K562 (cell line): ENCODE data around the gene LGI4. TPM values are rescaled to one million over a fixed set of nuclear protein-coding genes. Genes with fewer than 3 reads are reported as not detected.

ENCODE experiments used
- CBFA2T2 ChIP-seq: fragments of 450-650 bp; conservative IDR thresholded peaks from 2 replicates; pipeline ENCODE4 v1.6.1; 2017; ENCODE audit warnings: mild to moderate bottlenecking
- CBX1 ChIP-seq: sonication (generic); IDR thresholded peaks from 2 replicates; pipeline ENCODE4 v1.6.1; 2016; ENCODE audit warnings: antibody characterized with exemption, low read depth, mild to moderate bottlenecking
- CREB3L1 ChIP-seq: fragments of 450-650 bp; IDR thresholded peaks from 2 replicates; pipeline ENCODE4 v1.6.1; 2014; ENCODE audit warnings: low read depth, mild to moderate bottlenecking, moderate library complexity, borderline replicate concordance
- E2F4 ChIP-seq: sonication (generic); formaldehyde crosslinking; IDR thresholded peaks from 2 replicates; pipeline ENCODE4 v1.8.0; 2022; ENCODE audit warnings: mild to moderate bottlenecking, low read depth, missing genetic modification reagents
- MTA2 ChIP-seq: fragments of 450-650 bp; IDR thresholded peaks from 2 replicates; pipeline ENCODE4 v1.6.1; 2016; ENCODE audit warnings: low read depth
- SP2 ChIP-seq: IDR thresholded peaks from 2 replicates; pipeline ENCODE4 v1.6.1; 2011; ENCODE audit warnings: mild to moderate bottlenecking, low read depth, low read length, moderate library complexity; ENCODE audit not compliant: poor library complexity, severe bottlenecking; ENCODE audit errors: extremely low read depth
- STAT6 ChIP-seq: sonication (generic); formaldehyde crosslinking; IDR thresholded peaks from 2 replicates; pipeline ENCODE4 v1.8.1; 2023; ENCODE audit warnings: mild to moderate bottlenecking, missing genetic modification reagents
- TAL1 ChIP-seq: fragments of 450-650 bp; IDR thresholded peaks from 2 replicates; pipeline ENCODE4 v1.6.1; 2016; ENCODE audit warnings: mild to moderate bottlenecking
- TSHZ1 ChIP-seq: fragments of 250-450 bp; sonication (Bioruptor Pico); IDR thresholded peaks from 2 replicates; pipeline ENCODE4 v1.4.0; 2020; ENCODE audit warnings: mild to moderate bottlenecking, moderate library complexity
- U2AF1 ChIP-seq: fragments of 200-400 bp; formaldehyde crosslinking; optimal IDR thresholded peaks from 2 replicates; pipeline ENCODE3; 2017; ENCODE audit warnings: mild to moderate bottlenecking, low read depth, low read length, moderate library complexity
- ZNF57 ChIP-seq: fragments of 450-650 bp; formaldehyde crosslinking; IDR thresholded peaks from 2 replicates; pipeline ENCODE4 v1.4.0; 2020; ENCODE audit warnings: mild to moderate bottlenecking, moderate library complexity
- polyA plus RNA-seq, 8 experiments: library from polyadenylated mRNA; depleted of rRNA in 4 of 8; stranded (reverse) in 5 of 8; unstranded in 3 of 8; fragments of >200 nt; fragmentation: Nextera tagmentation in 2 of 8; fragmentation: Illumina TruSeq in 1 of 8; extraction: Ambion mirVana in 2 of 8; extraction: Trizol in 1 of 8; gene quantifications; 2 replicates each; pipeline versions ENCODE4 v1.2.1 to v1.2.3, GENCODE V29; 2011 to 2014; ENCODE audit warnings: inconsistent platforms in 1 of 8, missing spikeins in 1 of 8
- total RNA-seq, 7 experiments: library from RNA; depleted of rRNA in 6 of 7; stranded (reverse); fragments of >200 nt in 6 of 7; fragmentation: Illumina TruSeq in 2 of 7; extraction: Trizol in 2 of 7; gene quantifications; 2 replicates each; pipeline versions ENCODE4 v1.2.1 to v1.2.3, GENCODE V29; 2011 to 2021; ENCODE audit warnings: low replicate concordance in 1 of 7
- TF ChIP-seq, protein P1 (sequence below): fragments of 250-450 bp; sonication (Bioruptor Pico); IDR thresholded peaks from 2 replicates; pipeline ENCODE4 v1.8.0; 2021; ENCODE audit warnings: moderate library complexity, mild to moderate bottlenecking, inconsistent platforms
- TF ChIP-seq, protein P2 (sequence below): fragments of 250-450 bp; sonication (Bioruptor Pico); IDR thresholded peaks from 2 replicates; pipeline ENCODE4 v1.5.0; 2022; ENCODE audit warnings: mild to moderate bottlenecking

The LGI4 gene
- total and polyA plus RNA-seq, 9 of the 15 experiments (the other 6 are each of a cell fraction or from before 2014, with no cell fraction given) = 0.14 to 0.30 (median 0.24) TPM; not detected in 4

GRCh38 chr19:35135389-35135909, 590 bp upstream of the LGI4 start (continued):
- TF ChIP-seq TSHZ1 (CRISPR knock-in tag) (no peak), E2F4 (CRISPR knock-in tag) (no peak), CBX1 (no peak), U2AF1 (no peak), TAL1 (no peak), STAT6 (no peak), CBFA2T2 (no peak), CREB3L1 (no peak), ZNF57 (CRISPR knock-in tag) (no peak), MTA2 (peak; percentile 51; the same call in 1 of the 2 replicates), SP2 (no peak)
- TF ChIP-seq, protein P1, sequence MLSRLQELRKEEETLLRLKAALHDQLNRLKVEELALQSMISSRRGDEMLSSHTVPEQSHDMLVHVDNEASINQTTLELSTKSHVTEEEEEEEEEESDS (CRISPR knock-in tag) = no peak
- TF ChIP-seq, protein P2, sequence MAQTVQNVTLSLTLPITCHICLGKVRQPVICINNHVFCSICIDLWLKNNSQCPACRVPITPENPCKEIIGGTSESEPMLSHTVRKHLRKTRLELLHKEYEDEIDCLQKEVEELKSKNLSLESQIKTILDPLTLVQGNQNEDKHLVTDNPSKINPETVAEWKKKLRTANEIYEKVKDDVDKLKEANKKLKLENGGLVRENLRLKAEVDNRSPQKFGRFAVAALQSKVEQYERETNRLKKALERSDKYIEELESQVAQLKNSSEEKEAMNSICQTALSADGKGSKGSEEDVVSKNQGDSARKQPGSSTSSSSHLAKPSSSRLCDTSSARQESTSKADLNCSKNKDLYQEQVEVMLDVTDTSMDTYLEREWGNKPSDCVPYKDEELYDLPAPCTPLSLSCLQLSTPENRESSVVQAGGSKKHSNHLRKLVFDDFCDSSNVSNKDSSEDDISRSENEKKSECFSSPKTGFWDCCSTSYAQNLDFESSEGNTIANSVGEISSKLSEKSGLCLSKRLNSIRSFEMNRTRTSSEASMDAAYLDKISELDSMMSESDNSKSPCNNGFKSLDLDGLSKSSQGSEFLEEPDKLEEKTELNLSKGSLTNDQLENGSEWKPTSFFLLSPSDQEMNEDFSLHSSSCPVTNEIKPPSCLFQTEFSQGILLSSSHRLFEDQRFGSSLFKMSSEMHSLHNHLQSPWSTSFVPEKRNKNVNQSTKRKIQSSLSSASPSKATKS (CRISPR knock-in tag) = no peak
